RWPE1 (cell line): ENCODE measurements around the gene SELENOS.

Experiments used
- CTCF ChIA-PET: fragments of 350-600 bp; sonication (Branson Sonifier 250); formaldehyde crosslinking; extraction: SDS; loops from one replicate; lab custom pipeline; 2021; lab: Yijun Ruan, JAX
- POLR2A ChIA-PET: fragments of 400-600 bp; formaldehyde crosslinking; extraction: SDS; loops from one replicate; lab custom pipeline; 2020; ENCODE audit warnings: antibody characterized with exemption; ENCODE audit not compliant: low non-redundant PET; lab: Yijun Ruan, JAX
- DNase-seq: peaks from one replicate; pipeline ENCODE4 v3.0.0; 2012; ENCODE audit warnings: low spot score
- H3K27ac ChIP-seq: fragments of 450-650 bp; 2 replicates; pipeline ENCODE4 v1.5.1; 2017
- TF ChIP-seq, protein P1 (sequence below): fragments of 450-650 bp; conservative IDR thresholded peaks from 2 replicates; pipeline ENCODE4 v1.5.1; 2017; ENCODE audit warnings: low read depth, mild to moderate bottlenecking

The SELENOS gene

DNA sequence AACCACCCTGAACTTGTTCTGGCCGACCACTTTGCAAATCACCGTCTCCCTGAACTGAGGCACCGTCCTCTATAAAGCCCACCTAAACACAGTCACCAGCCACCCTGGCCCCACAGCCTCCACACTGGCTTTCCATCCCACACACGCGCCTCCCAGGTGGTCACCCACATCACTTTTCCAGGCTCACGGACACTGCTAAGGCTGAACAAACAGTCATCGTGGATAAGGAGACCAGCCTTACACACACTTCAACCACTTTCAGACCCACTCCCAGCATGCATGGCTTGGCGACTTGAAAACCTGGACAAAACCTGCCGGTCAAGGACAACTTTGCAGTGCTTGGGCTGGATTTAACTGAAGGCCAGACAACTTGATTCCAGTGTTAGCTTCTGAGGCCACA is 33.9 kb downstream of the SELENOS start:
- H3K27ac ChIP-seq = peak overlapping the region; percentile 76
- DNase-seq = no peak
- CTCF ChIA-PET = interaction anchor here (0.6 kb wide), 1 partner anchor 406 kb away, joined by 3 read pairs; no protein-coding TSS in a partner anchor
- POLR2A ChIA-PET = no interaction called here
- TF ChIP-seq, protein P1, sequence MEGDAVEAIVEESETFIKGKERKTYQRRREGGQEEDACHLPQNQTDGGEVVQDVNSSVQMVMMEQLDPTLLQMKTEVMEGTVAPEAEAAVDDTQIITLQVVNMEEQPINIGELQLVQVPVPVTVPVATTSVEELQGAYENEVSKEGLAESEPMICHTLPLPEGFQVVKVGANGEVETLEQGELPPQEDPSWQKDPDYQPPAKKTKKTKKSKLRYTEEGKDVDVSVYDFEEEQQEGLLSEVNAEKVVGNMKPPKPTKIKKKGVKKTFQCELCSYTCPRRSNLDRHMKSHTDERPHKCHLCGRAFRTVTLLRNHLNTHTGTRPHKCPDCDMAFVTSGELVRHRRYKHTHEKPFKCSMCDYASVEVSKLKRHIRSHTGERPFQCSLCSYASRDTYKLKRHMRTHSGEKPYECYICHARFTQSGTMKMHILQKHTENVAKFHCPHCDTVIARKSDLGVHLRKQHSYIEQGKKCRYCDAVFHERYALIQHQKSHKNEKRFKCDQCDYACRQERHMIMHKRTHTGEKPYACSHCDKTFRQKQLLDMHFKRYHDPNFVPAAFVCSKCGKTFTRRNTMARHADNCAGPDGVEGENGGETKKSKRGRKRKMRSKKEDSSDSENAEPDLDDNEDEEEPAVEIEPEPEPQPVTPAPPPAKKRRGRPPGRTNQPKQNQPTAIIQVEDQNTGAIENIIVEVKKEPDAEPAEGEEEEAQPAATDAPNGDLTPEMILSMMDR = no peak

DNA sequence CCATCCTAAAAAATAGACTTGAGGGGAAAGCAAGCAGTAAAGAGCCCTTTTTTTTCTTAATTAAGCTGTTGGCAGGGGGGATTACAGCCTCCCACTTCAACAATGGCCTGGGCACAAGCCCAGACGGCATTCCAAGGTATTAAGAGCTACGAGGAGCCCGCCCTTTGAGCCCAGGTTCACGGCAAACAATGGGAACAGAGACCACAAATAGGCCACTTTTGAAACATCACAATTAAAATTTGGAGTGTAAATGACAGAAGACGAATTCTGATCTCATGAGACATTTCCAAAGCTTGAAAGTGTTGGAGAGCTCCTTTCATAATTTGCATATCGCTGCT is 34.3 kb downstream of the SELENOS start:
- ChIA-PET POLR2A (no interaction called here), CTCF (interaction anchor here (0.6 kb wide), 1 partner anchor 406 kb away, joined by 3 read pairs; no protein-coding TSS in a partner anchor)
- TF ChIP-seq, protein P1 = no peak
- peak overlapping the region; percentile 76 for H3K27ac ChIP-seq
- no peak for DNase-seq

DNA sequence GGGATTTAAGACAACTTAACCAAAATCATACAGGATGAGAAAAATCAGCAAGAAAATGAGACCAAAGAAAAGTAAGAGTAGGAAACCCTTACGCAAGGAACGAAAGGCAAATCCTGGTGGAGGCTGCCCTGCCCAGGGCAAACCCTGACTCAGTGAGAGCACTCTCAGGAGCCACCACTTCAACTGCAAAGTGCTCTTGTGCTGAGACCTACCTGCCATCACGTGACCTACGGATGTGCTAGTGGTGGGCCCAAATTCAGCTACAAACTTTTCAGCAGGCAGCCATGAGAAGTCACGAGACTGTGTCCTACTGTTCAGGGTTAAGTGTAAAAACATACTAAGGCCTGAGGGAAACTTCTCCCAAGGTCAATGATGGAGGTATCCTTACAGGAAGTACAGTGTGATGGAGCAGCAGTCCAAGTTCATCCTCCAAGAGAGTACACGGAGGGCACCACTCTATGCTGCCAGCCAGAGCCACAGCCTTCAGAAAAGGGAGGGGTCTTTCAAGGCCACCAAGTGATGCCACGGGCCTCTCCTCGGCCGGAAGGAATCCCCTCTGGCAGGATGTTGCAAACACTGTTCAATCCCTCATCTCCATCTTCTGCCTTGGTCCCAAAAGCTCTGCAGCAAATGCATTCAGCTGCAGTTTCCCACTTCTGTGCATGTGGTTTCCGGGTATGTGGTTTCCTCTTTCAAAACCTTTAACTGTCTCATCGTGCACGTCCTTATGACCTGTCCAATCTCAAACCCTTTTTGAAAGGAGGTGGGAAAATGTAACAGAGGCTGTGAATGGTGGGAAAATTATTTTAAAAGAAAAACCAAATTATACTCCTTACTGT is 34.9 kb downstream of the SELENOS start:
- ChIA-PET POLR2A (no interaction called here), CTCF (interaction anchor here (0.6 kb wide), 1 partner anchor 405 kb away, joined by 3 read pairs; no protein-coding TSS in a partner anchor)
- peak; percentile 73 for DNase-seq
- TF ChIP-seq, protein P1 = no peak
- peak overlapping the region; percentile 76 for H3K27ac ChIP-seq

DNA sequence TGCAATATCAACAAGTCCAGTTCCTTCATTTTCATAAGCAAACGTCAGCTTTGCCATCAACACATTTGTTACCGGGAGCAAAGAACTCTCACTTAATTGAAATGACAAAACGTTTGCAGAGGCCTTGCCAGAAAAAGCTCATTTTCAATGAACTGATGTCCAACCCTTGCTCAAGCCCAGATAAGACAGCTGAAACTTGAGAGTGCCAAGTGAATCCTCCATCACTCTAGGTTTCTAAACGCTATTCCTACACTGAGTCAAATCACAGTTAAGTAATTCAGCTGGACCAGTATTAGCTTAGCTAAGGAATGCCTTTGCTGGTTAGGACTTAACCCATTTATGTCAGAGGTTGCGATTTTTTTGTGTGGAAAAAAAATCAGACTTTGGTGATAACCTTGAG is 36.9 kb downstream of the SELENOS start:
- ChIA-PET CTCF (no interaction called here), POLR2A (no interaction called here)
- no peak for DNase-seq
- TF ChIP-seq, protein P1 = no peak
- H3K27ac ChIP-seq = no peak overlapping the region

DNA sequence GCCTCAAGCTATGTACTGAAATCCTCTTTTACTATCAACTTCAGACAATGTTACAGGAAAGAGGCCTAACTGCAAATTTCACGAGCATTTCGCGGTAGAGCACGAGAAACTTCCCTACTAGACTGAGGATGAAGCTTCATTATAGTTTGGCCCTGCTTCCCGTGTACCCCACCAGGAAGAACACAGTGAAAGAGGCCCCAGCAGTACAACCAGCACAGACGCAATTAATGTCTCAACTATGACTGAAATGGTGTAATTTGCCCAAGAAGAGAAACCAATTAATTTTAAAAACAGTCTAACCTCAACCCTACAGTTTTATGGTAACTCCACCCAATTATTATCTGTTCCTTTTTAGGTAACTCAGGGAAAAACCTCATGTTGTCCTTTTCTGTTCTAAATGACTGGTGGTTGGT is 37.6 kb downstream of the SELENOS start:
- H3K27ac ChIP-seq = no peak overlapping the region
- CTCF ChIA-PET = no interaction called here

DNA sequence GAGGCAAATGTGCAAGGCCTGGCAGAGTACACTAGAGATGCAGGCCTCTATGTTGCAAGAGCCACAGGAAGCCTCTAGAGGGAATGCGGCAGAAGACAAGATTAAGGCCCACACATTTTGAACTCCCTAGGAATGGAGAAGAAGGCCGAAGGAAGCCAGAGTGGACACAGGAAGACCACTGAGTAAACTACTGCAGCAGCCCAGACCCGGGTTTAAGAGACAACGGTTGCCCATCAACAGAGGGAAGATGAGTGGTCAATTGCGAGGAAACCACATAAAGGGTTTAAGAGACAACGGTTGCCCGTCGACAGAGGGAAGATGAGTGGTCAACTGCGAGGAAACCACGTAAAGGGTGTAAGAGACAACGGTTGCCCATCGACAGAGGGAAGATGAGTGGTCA is 40.0 kb downstream of the SELENOS start:
- no peak overlapping the region for H3K27ac ChIP-seq
- TF ChIP-seq, protein P1 = no peak
- ChIA-PET CTCF (no interaction called here), POLR2A (no interaction called here)
- DNase-seq = no peak

More for the DNA sequence above, 37.6 kb downstream of the SELENOS start:
- DNase-seq = no peak
- TF ChIP-seq, protein P1 = no peak
- POLR2A ChIA-PET = no interaction called here
